GM18511 (cell line): ENCODE measurements around the gene HSF4.
"Not testable (repeated sequence)": the region's sequence is repeated elsewhere in the genome, so short reads cannot be mapped to it uniquely, and the experiment has no call there.

Source experiments
- ATAC-seq: cut with Tn5 transposase; IDR thresholded peaks from one replicate; pipeline ENCODE4 v1.9.1; 2021; ENCODE audit warnings: mild to moderate bottlenecking, moderate library complexity; ENCODE audit not compliant: unreplicated experiment

The HSF4 gene, protein sequence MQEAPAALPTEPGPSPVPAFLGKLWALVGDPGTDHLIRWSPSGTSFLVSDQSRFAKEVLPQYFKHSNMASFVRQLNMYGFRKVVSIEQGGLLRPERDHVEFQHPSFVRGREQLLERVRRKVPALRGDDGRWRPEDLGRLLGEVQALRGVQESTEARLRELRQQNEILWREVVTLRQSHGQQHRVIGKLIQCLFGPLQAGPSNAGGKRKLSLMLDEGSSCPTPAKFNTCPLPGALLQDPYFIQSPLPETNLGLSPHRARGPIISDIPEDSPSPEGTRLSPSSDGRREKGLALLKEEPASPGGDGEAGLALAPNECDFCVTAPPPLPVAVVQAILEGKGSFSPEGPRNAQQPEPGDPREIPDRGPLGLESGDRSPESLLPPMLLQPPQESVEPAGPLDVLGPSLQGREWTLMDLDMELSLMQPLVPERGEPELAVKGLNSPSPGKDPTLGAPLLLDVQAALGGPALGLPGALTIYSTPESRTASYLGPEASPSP

DNA sequence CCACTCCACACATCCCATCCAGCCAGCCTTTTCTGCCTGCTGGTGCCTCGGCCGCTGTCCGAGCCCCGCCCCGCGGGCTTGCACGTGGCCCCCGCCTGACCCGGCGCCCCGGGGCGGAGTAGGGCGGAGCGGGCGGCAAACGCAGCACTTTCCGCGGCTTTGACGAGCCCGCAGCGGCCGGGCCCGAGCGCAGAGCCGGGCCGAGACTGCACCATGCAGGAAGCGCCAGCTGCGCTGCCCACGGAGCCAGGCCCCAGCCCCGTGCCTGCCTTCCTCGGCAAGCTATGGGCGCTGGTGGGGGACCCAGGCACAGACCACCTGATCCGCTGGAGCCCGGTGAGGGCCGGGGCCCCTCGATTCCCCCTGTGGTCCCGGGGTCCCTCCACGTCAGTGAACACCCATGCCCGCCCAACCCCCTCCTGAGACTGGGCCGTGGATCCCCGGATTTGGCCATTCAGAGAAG is at the start of gene HSF4:
HSF4 (plus strand) TSS at position 147 of the 463 bp plus-strand sequence; CDS start at position 214, 67 bp downstream.
- no peak for ATAC-seq

DNA sequence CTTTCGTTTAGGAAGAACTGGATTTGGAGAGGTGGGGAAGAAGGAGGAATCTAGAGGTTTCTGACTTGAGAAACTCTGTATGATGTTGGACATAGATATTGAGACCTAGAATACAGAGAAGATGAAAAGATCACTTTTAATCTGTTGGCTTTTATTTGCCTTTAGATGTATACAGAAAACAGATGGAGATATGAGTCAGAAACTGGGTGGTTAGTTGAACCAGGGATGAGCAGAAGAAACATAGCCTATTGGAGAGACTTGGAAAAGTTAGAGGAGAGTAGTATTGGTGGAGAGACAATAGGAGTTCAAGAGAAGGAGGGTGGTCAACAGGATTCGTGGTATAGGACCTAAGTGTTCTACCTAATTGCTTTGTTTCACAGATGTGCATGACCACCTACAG is 49.8 kb upstream of the HSF4 start:
- no peak for ATAC-seq

DNA sequence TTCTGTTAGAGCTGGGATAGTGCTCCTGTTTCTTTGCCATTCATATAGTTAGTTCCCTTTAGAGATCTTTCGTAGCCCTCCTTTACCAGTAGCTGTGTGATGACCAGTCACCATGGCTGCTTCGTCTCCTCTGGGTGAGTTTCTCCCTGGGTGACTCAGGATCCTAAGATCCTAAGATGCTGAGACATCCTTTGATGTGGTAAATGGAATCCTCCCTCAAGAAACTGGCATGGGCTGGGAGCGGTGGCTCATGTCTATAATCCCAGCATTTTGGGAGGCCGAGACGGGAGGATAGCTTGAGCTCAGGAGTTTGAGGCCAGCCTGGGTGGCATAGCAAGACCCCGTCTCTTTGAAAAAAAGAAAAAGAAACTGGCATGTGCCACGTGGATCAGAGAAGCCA is 48.9 kb upstream of the HSF4 start:
- no peak for ATAC-seq

DNA sequence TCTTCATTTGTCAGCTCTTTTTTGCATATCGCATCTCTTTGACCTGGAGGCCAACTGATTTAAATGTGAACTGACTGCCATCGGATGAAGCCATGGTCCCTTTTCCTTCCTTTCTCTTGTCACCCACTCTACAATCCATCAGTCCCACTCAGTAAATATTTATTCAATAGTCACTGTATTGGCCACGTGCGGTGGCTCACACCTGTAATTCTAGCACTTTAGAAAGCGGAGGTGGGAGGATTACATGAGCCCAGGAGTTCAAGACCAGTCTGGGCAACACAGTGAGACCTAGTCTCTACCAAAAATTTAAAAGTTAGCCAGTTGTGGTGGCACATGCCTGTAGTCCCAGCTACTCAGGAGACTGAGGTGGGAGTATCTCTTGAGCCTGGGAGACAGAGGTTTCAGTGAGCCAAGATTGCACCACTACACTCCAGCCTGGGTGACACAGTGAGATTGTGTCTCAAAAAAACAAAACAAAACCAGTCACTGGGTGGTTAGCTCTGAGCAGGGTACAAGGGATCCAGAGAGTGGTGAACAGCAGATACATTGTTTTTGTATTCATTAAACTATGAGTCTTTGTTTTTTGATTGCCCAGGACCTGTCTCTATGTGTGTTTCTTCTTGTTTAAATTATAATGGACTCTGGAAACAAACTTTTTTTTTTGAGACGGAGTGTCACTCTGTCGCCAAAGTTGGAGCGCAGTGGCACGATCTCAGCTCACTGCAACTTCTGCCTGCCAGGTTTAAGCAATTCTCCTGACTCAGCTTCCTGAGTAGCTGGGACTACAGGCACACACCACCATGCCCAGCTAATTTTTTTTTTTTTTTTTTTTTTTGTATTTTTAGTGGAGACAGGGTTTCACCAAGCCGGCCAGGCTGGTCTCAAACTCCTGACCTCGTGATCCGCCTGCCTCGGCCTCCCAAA is 47.9 kb upstream of the HSF4 start:
- ATAC-seq = no peak

DNA sequence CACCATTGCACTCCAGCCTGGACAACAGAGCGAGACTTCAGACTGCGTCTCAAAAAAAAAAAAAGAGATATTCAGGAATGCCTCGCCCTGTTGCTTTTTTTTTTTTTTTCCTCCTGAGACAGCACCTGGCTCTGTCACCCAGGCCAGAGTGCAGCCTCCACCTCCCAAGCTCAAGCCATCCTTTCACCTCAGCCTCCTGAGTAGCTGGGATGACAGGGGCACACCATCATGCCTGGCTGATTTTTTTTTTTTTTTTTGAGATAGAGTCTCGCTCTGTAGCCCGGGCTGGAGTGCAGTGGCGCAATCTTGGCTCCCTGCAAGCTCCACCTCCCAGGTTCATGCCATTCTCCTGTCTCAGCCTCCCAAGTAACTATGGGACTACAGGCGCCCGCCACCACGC is 46.8 kb upstream of the HSF4 start:
- ATAC-seq = no peak

DNA sequence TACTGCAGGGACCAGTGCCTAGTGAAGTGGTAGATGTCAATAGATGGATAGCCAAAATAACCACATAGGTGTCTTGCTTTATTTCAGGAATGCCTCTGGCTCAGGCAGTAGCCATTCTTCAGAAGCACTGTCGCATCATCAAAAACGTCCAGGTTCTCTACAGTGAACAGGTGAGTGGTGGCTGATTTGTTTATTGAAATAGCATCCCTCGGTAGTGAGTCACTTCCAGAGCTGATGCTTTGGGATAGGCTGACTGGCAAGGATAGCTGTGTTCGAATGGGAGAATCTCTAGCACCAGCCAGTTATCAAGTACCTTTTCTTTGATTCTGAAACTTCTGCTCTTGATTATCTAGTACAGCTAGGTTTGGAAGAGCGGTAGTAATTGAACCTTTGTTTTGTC is 44.5 kb upstream of the HSF4 start:
- no peak for ATAC-seq

DNA sequence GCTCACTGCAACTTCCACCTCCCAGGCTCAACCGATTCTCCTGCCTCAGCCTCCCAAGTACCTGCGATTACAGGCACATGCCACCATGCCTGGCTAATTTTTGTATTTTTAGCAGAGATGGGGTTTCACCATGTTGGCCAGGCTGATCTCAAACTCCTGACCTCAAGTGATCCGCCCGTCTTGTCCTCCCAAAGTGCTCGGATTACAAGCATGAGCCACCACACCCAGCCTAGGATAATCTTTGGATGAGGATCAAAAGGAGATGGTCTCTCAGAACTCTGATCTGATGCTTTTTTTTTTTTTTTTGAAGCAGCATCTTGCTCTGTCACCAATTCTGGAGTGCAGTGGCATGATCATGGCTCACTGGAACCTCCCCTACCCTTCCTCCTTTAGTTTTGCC is 41.7 kb upstream of the HSF4 start:
- not testable (repeated sequence) for ATAC-seq

DNA sequence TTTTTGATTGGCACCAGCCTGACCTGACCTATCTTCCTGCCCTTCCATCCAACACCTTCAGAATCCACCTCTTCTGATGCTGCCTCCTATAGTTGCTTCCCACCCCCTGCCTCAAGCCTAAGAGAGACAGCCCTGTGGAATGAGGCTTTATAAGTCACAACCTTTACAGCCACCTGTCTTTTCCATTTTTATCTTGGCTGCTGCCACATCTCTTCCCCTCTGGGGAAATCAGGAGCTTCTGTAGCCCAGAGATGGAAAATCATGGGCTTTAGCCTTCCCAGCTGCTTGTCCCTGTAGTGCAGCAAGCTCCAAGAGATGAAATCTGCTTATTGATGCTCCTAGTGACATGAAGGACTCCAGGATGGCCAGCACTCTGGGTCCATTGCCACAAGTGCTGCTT is 36.1 kb upstream of the HSF4 start:
- ATAC-seq = no peak

DNA sequence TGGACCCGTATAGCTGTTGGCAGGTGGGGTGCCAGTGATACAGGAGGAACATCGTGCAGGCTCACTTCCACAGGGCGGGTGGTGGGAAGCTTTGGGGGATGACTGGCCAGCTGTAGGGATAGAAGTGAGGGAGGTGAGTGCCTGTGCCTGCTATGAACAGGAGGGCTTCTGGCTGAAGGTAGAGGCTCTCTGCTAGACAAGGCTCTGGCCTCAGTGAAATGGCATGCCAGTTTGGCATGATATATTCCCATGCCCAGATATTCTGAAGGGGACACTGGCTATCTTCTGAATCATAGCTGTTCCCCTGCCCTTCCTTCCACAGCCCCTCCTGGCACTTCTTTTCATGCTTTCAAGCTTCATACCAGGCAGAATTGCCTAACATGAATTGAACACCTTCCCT is 35.7 kb upstream of the HSF4 start:
- no peak for ATAC-seq

DNA sequence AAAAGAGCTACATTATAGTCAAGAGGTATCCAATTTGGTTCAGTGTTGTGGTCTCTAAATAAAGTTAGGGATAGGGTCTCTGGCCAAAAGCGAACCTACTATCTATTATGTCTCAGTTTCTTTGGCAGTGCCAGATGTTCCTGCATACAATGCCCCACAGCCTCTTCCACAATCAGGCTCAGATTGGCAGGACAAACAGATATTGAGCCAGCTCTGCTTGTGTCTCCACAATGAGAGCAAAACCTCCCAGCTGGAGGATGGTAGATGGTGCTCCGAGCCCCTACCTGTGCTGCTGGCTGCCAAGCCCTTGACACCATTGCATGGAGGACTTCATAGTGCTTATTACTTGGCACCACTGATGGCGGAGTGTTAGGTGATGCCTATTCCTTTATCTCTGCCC is 35.1 kb upstream of the HSF4 start:
- no peak for ATAC-seq

DNA sequence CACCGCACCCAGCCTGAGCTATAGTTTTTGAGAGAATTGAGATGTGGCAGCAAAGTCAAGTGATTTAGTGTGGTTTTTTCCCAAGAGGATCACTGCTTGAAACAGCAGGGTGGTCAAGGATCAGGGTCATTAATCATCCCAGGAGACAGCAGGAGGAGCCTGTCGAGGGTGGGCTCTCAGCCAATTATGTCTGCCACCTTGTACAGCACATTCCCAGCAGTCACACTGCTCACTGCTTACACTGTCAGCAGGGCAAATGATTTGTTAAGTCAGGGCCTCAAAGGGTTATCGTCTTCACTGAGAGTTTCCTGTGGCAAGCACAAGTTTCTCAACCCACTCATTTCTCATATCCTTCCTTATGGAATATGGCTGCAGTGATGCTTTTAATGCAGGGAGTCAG is 26.9 kb upstream of the HSF4 start:
- ATAC-seq = no peak

DNA sequence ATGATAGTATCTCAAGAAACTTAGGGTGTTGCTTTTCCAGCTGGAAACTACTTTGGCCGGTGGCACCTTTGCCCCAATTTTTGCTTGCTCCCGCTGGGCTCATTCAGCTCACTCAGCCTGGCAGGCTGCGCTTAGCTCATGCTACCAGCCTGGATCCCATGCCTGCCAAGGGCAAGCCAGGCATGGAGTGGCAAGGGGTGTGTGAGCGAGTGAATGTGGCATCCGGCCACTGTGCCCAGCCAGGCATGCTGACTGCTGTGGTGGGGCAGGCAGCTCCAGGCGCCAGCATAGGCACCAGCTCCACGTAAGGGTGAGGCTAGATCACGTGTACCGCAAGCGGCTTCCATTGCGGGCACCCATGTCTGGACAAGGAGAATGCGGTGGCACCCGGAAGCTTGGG is 23.2 kb upstream of the HSF4 start:
- ATAC-seq = no peak

DNA sequence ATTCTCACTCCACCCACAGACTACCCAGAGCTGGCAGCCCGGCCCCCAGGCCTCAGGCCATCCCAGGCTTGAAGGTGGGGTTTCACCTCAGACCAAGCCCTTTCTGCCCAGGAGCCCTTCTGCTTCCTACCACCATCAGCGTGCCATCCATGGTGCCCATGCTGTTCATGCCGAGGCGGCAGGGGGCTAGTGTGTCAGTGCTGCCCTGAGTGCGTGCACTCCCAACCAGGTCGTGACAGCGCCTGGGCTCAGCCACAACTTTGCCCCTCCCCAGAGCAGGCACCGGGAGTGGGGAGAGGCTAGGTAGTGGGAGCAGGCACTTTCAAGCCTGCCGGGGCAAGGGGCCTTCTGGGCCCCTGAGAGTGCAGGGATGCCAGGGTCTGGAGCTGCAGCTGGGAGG is 22.2 kb upstream of the HSF4 start:
- ATAC-seq = no peak

DNA sequence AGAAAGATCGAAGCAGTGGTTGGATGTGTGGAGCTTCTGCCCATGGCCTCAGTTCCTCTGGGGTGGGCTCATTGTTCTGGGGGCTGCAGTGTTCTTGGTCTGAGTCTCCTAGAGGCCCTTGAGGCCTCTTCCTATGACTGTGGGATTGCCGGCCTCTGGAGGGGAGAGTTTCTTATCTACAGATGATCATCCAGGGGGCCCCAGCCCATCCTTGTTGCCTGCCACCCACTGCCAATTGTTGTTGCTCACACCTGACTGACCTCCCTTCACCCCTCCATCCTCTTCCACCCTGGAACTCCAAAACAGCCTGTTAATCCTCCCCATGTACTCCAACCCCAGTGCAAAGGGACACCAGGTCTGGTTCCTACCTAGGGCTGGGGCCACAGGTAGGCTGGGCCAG is 19.6 kb upstream of the HSF4 start:
- ATAC-seq = no peak

DNA sequence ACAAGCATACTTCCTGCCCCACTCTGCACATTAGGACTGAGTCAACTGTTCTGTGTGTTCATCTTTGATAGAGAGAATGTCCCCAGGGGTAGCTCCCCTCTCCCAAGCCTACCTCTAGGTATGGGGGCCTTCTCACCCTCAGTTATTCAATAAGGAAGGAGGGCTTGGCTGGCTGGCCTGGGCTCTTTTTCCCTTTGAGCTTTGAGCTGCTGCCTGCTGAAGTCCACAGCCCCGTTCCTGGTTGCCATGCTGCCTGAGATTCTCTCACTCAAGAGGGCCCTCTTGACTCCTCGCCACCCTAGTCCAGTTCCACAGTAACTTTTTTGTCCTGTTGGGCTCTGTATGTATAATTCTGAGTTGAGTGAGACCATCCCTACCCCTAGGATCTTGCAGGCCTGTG is 18.8 kb upstream of the HSF4 start:
- ATAC-seq = no peak

DNA sequence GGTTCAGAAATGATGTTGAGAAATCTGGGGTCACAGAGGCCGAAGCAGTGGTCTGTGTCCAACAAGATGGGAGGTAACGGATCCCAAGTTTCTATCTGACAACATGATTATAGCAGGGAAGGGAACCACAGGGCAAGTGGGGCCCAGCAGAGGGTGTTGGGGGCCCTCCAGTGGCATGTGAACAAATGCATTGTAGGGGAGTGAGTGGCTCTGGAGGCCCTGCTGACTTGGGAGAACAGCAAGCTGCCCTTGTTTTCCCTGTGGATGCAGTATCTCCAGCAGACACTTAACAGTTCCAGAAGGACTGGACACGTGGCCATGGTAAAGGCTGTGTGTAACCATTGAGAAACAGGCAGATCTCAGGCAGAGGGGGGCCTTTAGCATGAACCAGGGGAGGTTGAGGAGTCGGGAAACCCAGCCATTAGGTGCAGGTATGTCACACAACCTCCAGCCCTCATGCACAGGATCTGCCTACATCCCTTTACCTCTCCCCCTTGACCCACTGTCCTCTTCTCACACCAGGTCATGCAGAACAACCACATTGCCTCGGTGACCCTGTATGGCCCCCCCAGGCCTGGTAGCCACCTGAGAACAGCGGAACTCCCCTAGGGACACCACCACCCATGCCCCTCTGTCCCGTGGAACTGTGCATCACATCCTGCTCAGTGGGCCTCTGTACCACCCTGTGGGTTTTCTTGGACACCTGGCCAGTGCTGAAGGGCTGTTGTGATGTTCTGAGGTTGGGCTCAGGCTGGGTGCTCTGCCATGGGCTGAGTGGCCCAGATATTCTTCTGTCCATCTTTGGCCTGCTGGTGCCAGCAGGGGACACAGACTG is 17.8 kb upstream of the HSF4 start:
- ATAC-seq = no peak

DNA sequence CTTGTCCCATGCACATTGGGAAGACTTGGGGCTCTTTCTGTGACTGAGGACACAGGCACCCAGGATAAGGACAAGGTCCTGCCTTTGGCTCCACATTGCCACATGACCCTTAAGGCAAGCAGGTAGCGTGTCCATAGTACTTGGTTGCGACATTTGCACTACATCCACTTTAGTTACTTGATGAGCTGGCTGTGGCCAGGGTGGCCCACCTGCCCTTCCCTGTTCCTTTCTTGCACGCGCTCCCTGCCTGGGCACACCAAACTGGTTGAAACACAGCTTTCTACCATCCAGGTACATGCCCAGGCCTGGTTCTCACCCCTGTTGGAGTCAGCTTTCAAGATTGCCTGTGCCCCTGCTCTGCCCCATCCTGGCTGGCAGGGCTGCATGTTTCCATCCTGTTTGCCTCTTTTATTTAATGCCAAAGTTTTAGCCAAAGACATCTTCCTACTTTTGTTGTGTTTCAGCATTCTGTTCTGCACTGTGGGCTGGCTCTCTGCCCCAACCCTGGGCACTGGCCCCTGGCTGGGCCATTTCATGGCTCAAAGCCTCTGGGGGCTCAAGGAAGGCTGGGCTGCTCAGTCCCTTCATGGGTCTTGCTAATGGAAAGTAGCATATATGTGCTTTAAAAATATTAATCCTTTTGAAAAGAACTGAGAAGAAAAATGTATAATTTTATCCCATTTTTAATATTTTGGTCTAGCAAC is 17.0 kb upstream of the HSF4 start:
- ATAC-seq = no peak

DNA sequence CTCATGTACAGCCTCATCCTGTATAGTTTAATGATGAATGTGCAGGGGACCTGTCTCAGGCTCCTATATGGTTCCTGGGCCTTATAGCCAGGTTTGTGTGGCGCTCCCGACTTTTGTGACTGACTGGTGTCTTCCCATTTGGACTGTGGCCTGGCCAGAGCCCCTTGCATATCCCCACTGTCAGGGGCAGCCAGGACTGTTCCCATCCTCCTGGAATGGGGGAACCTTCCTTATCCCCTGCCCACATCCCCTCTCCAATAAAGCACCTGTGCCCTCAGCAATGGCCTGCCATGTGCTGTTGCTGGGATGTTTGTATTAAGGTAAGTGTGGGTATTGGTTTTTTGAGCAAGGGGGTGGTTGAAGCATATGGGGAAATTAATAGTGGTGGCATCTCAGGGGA is 16.3 kb upstream of the HSF4 start:
- no peak for ATAC-seq

DNA sequence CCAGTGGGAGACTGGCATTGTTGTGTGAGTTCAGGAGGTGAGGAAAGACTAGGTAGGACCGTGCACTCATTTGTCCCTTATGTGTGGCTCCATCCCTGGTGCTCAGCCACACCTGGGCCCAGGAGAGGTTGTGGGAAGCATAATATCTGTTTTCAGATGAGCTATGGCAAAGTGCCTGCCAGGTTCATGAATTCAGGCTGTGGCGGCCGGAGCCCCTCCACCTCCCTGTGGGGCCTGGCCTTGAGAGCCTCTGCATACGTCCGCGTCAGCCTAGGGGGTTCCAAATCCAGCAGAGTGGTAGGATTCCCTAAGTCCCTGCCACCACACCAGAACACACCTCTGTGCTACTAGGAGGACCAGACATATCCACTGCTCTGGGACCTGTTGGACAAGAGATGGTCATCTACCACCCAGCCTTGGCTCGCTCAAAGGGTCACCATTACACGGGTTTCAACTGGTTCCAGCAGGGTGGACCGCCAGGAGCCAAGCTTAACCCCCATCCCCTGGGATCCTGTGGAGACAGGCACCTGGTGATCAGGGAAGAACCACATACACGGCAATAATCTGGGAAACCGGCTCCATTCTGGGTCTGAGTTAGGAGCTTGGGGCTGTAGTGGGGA is 15.8 kb upstream of the HSF4 start:
- ATAC-seq = no peak
